HL-60/S4 treated with phorbol 12-myristate 13-acetate at 8.2 ng/mL for 4 days and 3 days (cell line): ENCODE results near the gene RFC4.

Experiments
- in situ Hi-C: fragments of 300-500 bp; cut with MboI; formaldehyde crosslinking; loops from 2 replicates; pipeline ENCODE4 v1.15.0; 2022; ENCODE audit warnings: low sequenced_read_pairs

Gene RFC4

GRCh38 chr3:186757686-186758220 lies 48.5 kb downstream of the RFC4 start:
- in situ Hi-C loops = no loop called here

GRCh38 chr3:186757214-186757613 lies 49.1 kb downstream of the RFC4 start:
- in situ Hi-C loops = no loop called here

GRCh38 chr3:186754871-186755270 lies 51.4 kb downstream of the RFC4 start:
- in situ Hi-C loops = no loop called here

GRCh38 chr3:186754006-186754405 lies 52.3 kb downstream of the RFC4 start:
- in situ Hi-C loops = no loop called here

GRCh38 chr3:186751480-186751879 lies 54.8 kb downstream of the RFC4 start:
- in situ Hi-C loops = no loop called here

- in situ Hi-C loops = no loop called here
These were observed 56.0 kb downstream of the RFC4 start for GRCh38 chr3:186750316-186750715.

GRCh38 chr3:186746008-186746407 lies 60.3 kb downstream of the RFC4 start:
- in situ Hi-C loops = no loop called here

GRCh38 chr3:186743666-186744065 lies 62.6 kb downstream of the RFC4 start:
- in situ Hi-C loops = no loop called here

GRCh38 chr3:186742618-186743380 lies 63.5 kb downstream of the RFC4 start:
- in situ Hi-C loops = no loop called here
